PC-9 (cell line): ENCODE data around the gene PPP1R37.
"Not testable (repeated sequence)": the region's sequence is repeated elsewhere in the genome, so short reads cannot be mapped to it uniquely, and the experiment has no call there.

Experiments used
- CTCF ChIP-seq: fragments of 200-600 bp; sonication (generic); conservative IDR thresholded peaks from 2 replicates; pipeline ENCODE4 v1.6.1; 2017; ENCODE audit warnings: mixed run types, antibody characterized with exemption, mild to moderate bottlenecking, moderate library complexity
- EZH2 ChIP-seq: fragments of 200-600 bp; sonication (generic); IDR thresholded peaks from 2 replicates; pipeline ENCODE4 v1.8.0; 2017; ENCODE audit warnings: antibody characterized with exemption, low read depth

DNA sequence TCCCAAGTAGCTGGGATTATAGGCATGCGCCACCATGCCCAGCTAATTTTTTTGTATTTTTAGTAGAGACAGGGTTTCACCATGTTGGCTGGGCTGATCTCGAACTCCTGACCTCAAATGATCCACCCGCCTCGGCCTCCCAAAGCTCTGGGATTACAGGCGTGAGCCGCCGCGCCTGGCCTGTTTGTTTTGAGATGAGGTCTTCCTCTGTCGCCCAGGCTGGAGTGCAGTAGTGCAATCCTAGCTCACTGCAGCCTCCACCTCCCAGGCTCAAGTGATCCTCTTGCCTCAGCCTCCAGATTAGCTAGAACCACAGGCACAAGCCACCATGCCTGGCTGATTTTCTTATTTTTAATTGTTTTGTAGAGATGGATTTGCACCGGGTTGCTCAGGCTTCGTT is 13.4 kb downstream of the PPP1R37 start:
- not testable (repeated sequence) for TF ChIP-seq CTCF, EZH2
